GM23338 (cell line): ENCODE data around the gene LMBRD1. TPM values are rescaled to one million over a fixed set of nuclear protein-coding genes. Genes with fewer than 3 reads are reported as not detected.

Experiments used
- ATAC-seq: fragments of 200-7000 bp; cut with Tn5 transposase; 3 replicates; pipeline ENCODE4 v1.9.1; 2020
- DNase-seq: peaks from one replicate; pipeline ENCODE4 v3.0.0-alpha.2; 2015; ENCODE audit warnings: low spot score
- H2AFZ ChIP-seq: fragments of 200-600 bp; sonication (generic); 2 replicates; pipeline ENCODE4 v1.8.0; 2016; ENCODE audit warnings: antibody characterized with exemption, mild to moderate bottlenecking, moderate library complexity
- H3F3A ChIP-seq: fragments of 200-600 bp; sonication (generic); replicated peaks from 2 replicates; pipeline ENCODE4 v1.8.0; 2017; ENCODE audit warnings: antibody characterized with exemption, mixed run types, low read depth
- H3K27ac ChIP-seq: fragments of 200-600 bp; sonication (generic); 2 replicates; pipeline ENCODE4 v1.6.1; 2016; ENCODE audit warnings: low read depth
- H3K27me3 ChIP-seq: fragments of 200-600 bp; sonication (generic); 2 replicates; pipeline ENCODE4 v1.8.0; 2016; ENCODE audit warnings: mild to moderate bottlenecking, mixed run types, moderate library complexity; ENCODE audit not compliant: insufficient read depth
- H3K36me3 ChIP-seq: fragments of 200-600 bp; sonication (generic); 2 replicates; pipeline ENCODE4 v1.8.0; 2016; ENCODE audit warnings: mild to moderate bottlenecking; ENCODE audit not compliant: insufficient read depth
- H3K4me1 ChIP-seq: fragments of 200-600 bp; sonication (generic); 2 replicates; pipeline ENCODE4 v1.8.0; 2016; ENCODE audit warnings: mild to moderate bottlenecking, moderate library complexity; ENCODE audit not compliant: insufficient read depth
- H3K4me2 ChIP-seq: fragments of 200-600 bp; sonication (generic); 2 replicates; pipeline ENCODE4 v1.7.1; 2017; ENCODE audit warnings: mixed run types
- H3K4me3 ChIP-seq: fragments of 200-600 bp; sonication (generic); 2 replicates; pipeline ENCODE4 v1.6.1; 2016; ENCODE audit warnings: mixed run types
- H3K79me2 ChIP-seq: fragments of 200-600 bp; sonication (generic); replicated peaks from 2 replicates; pipeline ENCODE4 v1.8.0; 2017; ENCODE audit warnings: mild to moderate bottlenecking; ENCODE audit not compliant: insufficient read depth
- H3K9me2 ChIP-seq: fragments of 200-600 bp; sonication (generic); 2 replicates; pipeline ENCODE4 v1.8.0; 2017; ENCODE audit not compliant: insufficient read depth
- H4K20me1 ChIP-seq: fragments of 200-600 bp; sonication (generic); replicated peaks from 2 replicates; pipeline ENCODE4 v1.8.0; 2017; ENCODE audit warnings: mild to moderate bottlenecking; ENCODE audit not compliant: insufficient read depth
- H3K27ac Mint-ChIP-seq: 2 replicates; pipeline ENCODE4 v1.8.0; 2020; ENCODE audit warnings: inconsistent platforms, mild to moderate bottlenecking, moderate library complexity, mixed read lengths
- H3K27me3 Mint-ChIP-seq: 3 replicates; pipeline ENCODE4 v1.8.0; 2022; ENCODE audit warnings: low read depth, mild to moderate bottlenecking, moderate library complexity, mixed read lengths, inconsistent platforms; ENCODE audit not compliant: insufficient read depth, poor library complexity
- H3K36me3 Mint-ChIP-seq: 3 replicates; pipeline ENCODE4 v1.8.0; 2021; ENCODE audit warnings: low read depth, mild to moderate bottlenecking, inconsistent platforms, moderate library complexity, mixed read lengths
- H3K4me1 Mint-ChIP-seq: 3 replicates; pipeline ENCODE4 v1.8.0; 2020; ENCODE audit warnings: mild to moderate bottlenecking, inconsistent platforms, mixed read lengths
- H3K4me3 Mint-ChIP-seq: 3 replicates; pipeline ENCODE4 v1.8.0; 2021; ENCODE audit warnings: moderate library complexity, mild to moderate bottlenecking, inconsistent platforms, mixed read lengths
- H3K9me3 Mint-ChIP-seq: 3 replicates; pipeline ENCODE4 v1.8.0; 2020; ENCODE audit warnings: moderate library complexity, mild to moderate bottlenecking, inconsistent platforms, mixed read lengths
- CREB1 ChIP-seq: fragments of 250-450 bp; sonication (Bioruptor Pico); IDR thresholded peaks from 2 replicates; pipeline ENCODE4 v1.5.0; 2020; ENCODE audit warnings: low read depth, mild to moderate bottlenecking, moderate library complexity
- EZH2 ChIP-seq: fragments of 200-600 bp; sonication (generic); IDR thresholded peaks from one replicate; pipeline ENCODE4 v1.8.0; 2017; ENCODE audit warnings: antibody characterized with exemption, mild to moderate bottlenecking, low read depth; ENCODE audit not compliant: unreplicated experiment
- EZH2phosphoT487 ChIP-seq: fragments of 200-600 bp; sonication (generic); IDR thresholded peaks from one replicate; pipeline ENCODE4 v1.8.1; 2018; ENCODE audit warnings: antibody characterized with exemption; ENCODE audit not compliant: unreplicated experiment
- JUNB ChIP-seq: IDR thresholded peaks from one replicate; pipeline ENCODE4 v1.6.1; 2016; ENCODE audit warnings: antibody characterized with exemption; ENCODE audit not compliant: unreplicated experiment
- NANOG ChIP-seq: IDR thresholded peaks from 2 replicates; pipeline ENCODE4 v1.6.1; 2016; ENCODE audit warnings: antibody characterized with exemption, borderline replicate concordance
- POLR2AphosphoS5 ChIP-seq: IDR thresholded peaks from 2 replicates; pipeline ENCODE4 v1.6.1; 2016; ENCODE audit warnings: antibody characterized with exemption, low read depth
- STAT1 ChIP-seq: IDR thresholded peaks from one replicate; pipeline ENCODE4 v1.6.1; 2016; ENCODE audit warnings: antibody characterized with exemption; ENCODE audit not compliant: unreplicated experiment
- ZNF114 ChIP-seq: fragments of 250-450 bp; sonication (Bioruptor Pico); IDR thresholded peaks from 2 replicates; pipeline ENCODE4 v1.5.0; 2020; ENCODE audit warnings: mild to moderate bottlenecking, moderate library complexity
- ZNF331 ChIP-seq: fragments of 250-450 bp; sonication (Bioruptor Pico); IDR thresholded peaks from 2 replicates; pipeline ENCODE4 v1.5.0; 2020; ENCODE audit warnings: low read depth, mild to moderate bottlenecking, moderate library complexity
- polyA plus RNA-seq: library from polyadenylated mRNA; unstranded; fragments of >200 nt; fragmentation: Nextera tagmentation; extraction: Ambion mirVana; gene quantifications from 2 replicates; pipeline ENCODE4 v1.2.1, GENCODE V29; 2016
- total RNA-seq: library from RNA; depleted of rRNA; stranded (reverse); fragments of >200 nt; shearing (Covaris generic); gene quantifications from 2 replicates; pipeline ENCODE4 v1.2.3, GENCODE V29; 2014
- TF ChIP-seq, protein P1 (sequence below), 2 experiments: fragments of 200-600 bp in 1 of 2; sonication (generic) in 1 of 2; conservative IDR thresholded peaks; 2 replicates each; pipeline versions ENCODE4 v1.5.1 to v1.6.1; 2016 to 2017; ENCODE audit warnings: antibody characterized with exemption in 2 of 2, low read depth in 2 of 2, mild to moderate bottlenecking in 2 of 2, moderate library complexity in 1 of 2
- TF ChIP-seq, protein P2 (sequence below): fragments of 250-450 bp; sonication (Bioruptor Pico); IDR thresholded peaks from 2 replicates; pipeline ENCODE4 v1.5.0; 2020; ENCODE audit warnings: mild to moderate bottlenecking, moderate library complexity
- TF ChIP-seq, protein P3 (sequence below): IDR thresholded peaks from 2 replicates; pipeline ENCODE4 v1.6.1; 2016; ENCODE audit warnings: antibody characterized with exemption
- TF ChIP-seq, protein P4 (sequence below): IDR thresholded peaks from one replicate; pipeline ENCODE4 v1.6.1; 2018; ENCODE audit warnings: antibody characterized with exemption; ENCODE audit not compliant: unreplicated experiment

Gene LMBRD1
- total and polyA plus RNA-seq, 2 experiments from 2014 or later = 20.3 to 21.0 TPM

DNA sequence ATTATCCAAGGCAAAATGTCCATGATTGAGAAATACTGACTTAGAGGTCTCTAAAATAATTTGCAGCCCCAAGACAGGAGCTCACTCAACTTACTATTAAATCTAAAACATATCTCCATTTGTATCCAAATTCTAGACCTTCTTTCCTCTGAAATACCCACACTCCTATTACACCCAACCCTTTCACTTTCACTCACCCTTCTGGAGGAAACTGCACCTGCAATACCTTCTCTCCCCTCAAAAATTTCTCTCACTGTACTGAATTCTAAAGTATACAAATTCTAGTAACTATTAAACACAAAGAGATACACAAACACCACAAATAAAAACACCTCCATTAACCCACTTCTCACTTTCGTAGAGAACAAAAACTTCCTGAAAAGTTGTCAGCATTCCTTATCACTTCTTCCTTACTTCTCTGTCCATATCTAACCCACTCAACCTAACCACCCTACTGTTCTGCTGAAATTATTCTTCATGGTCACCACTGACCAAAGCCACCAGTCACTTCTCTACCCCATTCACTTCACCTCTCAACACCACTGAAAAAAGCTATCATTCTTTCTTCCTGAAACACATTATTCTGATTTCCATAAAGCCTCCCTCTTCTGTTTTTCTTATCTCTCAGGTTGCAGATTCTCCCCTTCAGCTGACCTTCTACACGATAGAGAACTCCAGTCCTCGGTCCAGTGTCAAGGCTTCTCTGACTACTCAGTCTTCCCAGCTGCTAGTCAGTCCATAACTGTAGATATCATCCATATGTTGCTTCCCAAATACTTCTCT is 12.0 kb downstream of the LMBRD1 start:
- ATAC-seq (no peak), DNase-seq (no peak)
- Mint-ChIP-seq H3K27ac (no peak overlapping the region), H3K4me1 (peaks cover 7% of the 10 kb centered on the region; the same call in 2 of the 3 replicates), H3K4me3 (no peak overlapping the region), H3K9me3 (no peaks in the 10 kb centered on the region), H3K36me3 (peaks cover 3% of the 10 kb centered on the region; the same call in 1 of the 3 replicates), H3K27me3 (no peaks in the 10 kb centered on the region)
- no peaks in the 10 kb centered on the region for H3K9me2 ChIP-seq
- H3K4me3 ChIP-seq = no peak overlapping the region
- peaks cover 9% of the 10 kb centered on the region; the same call in 1 of the 2 replicates for H3K79me2 ChIP-seq
- no peak overlapping the region for H2AFZ ChIP-seq
- TF ChIP-seq ZNF331 (CRISPR knock-in tag) (no peak), POLR2AphosphoS5 (no peak), NANOG (no peak), STAT1 (no peak), ZNF114 (CRISPR knock-in tag) (no peak), EZH2 (no peak), CREB1 (CRISPR knock-in tag) (no peak), EZH2phosphoT487 (no peak), JUNB (no peak)
- TF ChIP-seq, protein P1, sequence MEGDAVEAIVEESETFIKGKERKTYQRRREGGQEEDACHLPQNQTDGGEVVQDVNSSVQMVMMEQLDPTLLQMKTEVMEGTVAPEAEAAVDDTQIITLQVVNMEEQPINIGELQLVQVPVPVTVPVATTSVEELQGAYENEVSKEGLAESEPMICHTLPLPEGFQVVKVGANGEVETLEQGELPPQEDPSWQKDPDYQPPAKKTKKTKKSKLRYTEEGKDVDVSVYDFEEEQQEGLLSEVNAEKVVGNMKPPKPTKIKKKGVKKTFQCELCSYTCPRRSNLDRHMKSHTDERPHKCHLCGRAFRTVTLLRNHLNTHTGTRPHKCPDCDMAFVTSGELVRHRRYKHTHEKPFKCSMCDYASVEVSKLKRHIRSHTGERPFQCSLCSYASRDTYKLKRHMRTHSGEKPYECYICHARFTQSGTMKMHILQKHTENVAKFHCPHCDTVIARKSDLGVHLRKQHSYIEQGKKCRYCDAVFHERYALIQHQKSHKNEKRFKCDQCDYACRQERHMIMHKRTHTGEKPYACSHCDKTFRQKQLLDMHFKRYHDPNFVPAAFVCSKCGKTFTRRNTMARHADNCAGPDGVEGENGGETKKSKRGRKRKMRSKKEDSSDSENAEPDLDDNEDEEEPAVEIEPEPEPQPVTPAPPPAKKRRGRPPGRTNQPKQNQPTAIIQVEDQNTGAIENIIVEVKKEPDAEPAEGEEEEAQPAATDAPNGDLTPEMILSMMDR (conservative IDR thresholded peaks at IDR 0.05; ENCODE audit: low read depth in 2 of 2) = no peak
- TF ChIP-seq, protein P2, sequence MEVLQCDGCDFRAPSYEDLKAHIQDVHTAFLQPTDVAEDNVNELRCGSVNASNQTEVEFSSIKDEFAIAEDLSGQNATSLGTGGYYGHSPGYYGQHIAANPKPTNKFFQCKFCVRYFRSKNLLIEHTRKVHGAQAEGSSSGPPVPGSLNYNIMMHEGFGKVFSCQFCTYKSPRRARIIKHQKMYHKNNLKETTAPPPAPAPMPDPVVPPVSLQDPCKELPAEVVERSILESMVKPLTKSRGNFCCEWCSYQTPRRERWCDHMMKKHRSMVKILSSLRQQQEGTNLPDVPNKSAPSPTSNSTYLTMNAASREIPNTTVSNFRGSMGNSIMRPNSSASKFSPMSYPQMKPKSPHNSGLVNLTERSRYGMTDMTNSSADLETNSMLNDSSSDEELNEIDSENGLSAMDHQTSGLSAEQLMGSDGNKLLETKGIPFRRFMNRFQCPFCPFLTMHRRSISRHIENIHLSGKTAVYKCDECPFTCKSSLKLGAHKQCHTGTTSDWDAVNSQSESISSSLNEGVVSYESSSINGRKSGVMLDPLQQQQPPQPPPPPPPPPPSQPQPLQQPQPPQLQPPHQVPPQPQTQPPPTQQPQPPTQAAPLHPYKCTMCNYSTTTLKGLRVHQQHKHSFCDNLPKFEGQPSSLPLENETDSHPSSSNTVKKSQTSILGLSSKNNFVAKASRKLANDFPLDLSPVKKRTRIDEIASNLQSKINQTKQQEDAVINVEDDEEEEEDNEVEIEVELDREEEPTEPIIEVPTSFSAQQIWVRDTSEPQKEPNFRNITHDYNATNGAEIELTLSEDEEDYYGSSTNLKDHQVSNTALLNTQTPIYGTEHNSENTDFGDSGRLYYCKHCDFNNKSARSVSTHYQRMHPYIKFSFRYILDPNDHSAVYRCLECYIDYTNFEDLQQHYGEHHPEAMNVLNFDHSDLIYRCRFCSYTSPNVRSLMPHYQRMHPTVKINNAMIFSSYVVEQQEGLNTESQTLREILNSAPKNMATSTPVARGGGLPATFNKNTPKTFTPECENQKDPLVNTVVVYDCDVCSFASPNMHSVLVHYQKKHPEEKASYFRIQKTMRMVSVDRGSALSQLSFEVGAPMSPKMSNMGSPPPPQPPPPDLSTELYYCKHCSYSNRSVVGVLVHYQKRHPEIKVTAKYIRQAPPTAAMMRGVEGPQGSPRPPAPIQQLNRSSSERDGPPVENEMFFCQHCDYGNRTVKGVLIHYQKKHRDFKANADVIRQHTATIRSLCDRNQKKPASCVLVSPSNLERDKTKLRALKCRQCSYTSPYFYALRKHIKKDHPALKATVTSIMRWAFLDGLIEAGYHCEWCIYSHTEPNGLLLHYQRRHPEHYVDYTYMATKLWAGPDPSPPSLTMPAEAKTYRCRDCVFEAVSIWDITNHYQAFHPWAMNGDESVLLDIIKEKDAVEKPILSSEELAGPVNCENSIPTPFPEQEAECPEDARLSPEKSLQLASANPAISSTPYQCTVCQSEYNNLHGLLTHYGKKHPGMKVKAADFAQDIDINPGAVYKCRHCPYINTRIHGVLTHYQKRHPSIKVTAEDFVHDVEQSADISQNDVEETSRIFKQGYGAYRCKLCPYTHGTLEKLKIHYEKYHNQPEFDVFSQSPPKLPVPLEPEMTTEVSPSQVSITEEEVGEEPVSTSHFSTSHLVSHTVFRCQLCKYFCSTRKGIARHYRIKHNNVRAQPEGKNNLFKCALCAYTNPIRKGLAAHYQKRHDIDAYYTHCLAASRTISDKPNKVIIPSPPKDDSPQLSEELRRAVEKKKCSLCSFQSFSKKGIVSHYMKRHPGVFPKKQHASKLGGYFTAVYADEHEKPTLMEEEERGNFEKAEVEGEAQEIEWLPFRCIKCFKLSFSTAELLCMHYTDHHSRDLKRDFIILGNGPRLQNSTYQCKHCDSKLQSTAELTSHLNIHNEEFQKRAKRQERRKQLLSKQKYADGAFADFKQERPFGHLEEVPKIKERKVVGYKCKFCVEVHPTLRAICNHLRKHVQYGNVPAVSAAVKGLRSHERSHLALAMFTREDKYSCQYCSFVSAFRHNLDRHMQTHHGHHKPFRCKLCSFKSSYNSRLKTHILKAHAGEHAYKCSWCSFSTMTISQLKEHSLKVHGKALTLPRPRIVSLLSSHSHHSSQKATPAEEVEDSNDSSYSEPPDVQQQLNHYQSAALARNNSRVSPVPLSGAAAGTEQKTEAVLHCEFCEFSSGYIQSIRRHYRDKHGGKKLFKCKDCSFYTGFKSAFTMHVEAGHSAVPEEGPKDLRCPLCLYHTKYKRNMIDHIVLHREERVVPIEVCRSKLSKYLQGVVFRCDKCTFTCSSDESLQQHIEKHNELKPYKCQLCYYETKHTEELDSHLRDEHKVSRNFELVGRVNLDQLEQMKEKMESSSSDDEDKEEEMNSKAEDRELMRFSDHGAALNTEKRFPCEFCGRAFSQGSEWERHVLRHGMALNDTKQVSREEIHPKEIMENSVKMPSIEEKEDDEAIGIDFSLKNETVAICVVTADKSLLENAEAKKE = no peak
- TF ChIP-seq, protein P3, sequence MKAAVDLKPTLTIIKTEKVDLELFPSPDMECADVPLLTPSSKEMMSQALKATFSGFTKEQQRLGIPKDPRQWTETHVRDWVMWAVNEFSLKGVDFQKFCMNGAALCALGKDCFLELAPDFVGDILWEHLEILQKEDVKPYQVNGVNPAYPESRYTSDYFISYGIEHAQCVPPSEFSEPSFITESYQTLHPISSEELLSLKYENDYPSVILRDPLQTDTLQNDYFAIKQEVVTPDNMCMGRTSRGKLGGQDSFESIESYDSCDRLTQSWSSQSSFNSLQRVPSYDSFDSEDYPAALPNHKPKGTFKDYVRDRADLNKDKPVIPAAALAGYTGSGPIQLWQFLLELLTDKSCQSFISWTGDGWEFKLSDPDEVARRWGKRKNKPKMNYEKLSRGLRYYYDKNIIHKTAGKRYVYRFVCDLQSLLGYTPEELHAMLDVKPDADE = no peak
- TF ChIP-seq, protein P4, sequence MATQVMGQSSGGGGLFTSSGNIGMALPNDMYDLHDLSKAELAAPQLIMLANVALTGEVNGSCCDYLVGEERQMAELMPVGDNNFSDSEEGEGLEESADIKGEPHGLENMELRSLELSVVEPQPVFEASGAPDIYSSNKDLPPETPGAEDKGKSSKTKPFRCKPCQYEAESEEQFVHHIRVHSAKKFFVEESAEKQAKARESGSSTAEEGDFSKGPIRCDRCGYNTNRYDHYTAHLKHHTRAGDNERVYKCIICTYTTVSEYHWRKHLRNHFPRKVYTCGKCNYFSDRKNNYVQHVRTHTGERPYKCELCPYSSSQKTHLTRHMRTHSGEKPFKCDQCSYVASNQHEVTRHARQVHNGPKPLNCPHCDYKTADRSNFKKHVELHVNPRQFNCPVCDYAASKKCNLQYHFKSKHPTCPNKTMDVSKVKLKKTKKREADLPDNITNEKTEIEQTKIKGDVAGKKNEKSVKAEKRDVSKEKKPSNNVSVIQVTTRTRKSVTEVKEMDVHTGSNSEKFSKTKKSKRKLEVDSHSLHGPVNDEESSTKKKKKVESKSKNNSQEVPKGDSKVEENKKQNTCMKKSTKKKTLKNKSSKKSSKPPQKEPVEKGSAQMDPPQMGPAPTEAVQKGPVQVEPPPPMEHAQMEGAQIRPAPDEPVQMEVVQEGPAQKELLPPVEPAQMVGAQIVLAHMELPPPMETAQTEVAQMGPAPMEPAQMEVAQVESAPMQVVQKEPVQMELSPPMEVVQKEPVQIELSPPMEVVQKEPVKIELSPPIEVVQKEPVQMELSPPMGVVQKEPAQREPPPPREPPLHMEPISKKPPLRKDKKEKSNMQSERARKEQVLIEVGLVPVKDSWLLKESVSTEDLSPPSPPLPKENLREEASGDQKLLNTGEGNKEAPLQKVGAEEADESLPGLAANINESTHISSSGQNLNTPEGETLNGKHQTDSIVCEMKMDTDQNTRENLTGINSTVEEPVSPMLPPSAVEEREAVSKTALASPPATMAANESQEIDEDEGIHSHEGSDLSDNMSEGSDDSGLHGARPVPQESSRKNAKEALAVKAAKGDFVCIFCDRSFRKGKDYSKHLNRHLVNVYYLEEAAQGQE = no peak
- peaks cover 3% of the 10 kb centered on the region; the same call in 1 of the 2 replicates for H4K20me1 ChIP-seq
- no peaks in the 10 kb centered on the region for H3K27me3 ChIP-seq
- H3K27ac ChIP-seq = no peak overlapping the region
- H3K4me2 ChIP-seq = no peak overlapping the region
- no peaks in the 10 kb centered on the region for H3K4me1 ChIP-seq
- no peaks in the 10 kb centered on the region for H3K36me3 ChIP-seq
- no peaks in the 10 kb centered on the region for H3F3A ChIP-seq
